BE2C (cell line): ENCODE measurements around the gene TAF6L.

Experiments
- DNase-seq: peaks from one replicate; pipeline ENCODE4 v3.0.0-alpha.2; 2020
- H3K27me3 ChIP-seq: fragments of 250-450 bp; sonication (Bioruptor Pico); 2 replicates; pipeline ENCODE4 v1.5.1; 2020; ENCODE audit warnings: mild to moderate bottlenecking
- H3K36me3 ChIP-seq: fragments of 250-450 bp; sonication (Bioruptor Pico); 2 replicates; pipeline ENCODE4 v1.5.1; 2020; ENCODE audit warnings: mild to moderate bottlenecking
- H3K4me1 ChIP-seq: fragments of 250-450 bp; sonication (Bioruptor Pico); 2 replicates; pipeline ENCODE4 v1.5.1; 2020
- H3K4me3 ChIP-seq: 2 replicates; pipeline ENCODE4 v1.5.1; 2011; ENCODE audit warnings: low read depth, low read length
- H3K9me3 ChIP-seq: fragments of 250-450 bp; sonication (Bioruptor Pico); 2 replicates; pipeline ENCODE4 v1.5.1; 2020
- CTCF ChIP-seq: IDR thresholded peaks from 2 replicates; pipeline ENCODE4 v1.5.1; 2012; ENCODE audit warnings: mild to moderate bottlenecking, low read depth, low read length

The TAF6L gene

GRCh38 chr11:62830904-62831519, 59.8 kb downstream of the TAF6L start:
- Histone ChIP-seq H3K36me3 (peaks cover 13% of the 10 kb centered on the region), H3K4me1 (no peaks in the 10 kb centered on the region), H3K9me3 (no peaks in the 10 kb centered on the region), H3K27me3 (no peaks in the 10 kb centered on the region), H3K4me3 (peak overlapping the region; percentile 67)
- peak; percentile 39 for DNase-seq
- no peak for TF ChIP-seq CTCF

DNA sequence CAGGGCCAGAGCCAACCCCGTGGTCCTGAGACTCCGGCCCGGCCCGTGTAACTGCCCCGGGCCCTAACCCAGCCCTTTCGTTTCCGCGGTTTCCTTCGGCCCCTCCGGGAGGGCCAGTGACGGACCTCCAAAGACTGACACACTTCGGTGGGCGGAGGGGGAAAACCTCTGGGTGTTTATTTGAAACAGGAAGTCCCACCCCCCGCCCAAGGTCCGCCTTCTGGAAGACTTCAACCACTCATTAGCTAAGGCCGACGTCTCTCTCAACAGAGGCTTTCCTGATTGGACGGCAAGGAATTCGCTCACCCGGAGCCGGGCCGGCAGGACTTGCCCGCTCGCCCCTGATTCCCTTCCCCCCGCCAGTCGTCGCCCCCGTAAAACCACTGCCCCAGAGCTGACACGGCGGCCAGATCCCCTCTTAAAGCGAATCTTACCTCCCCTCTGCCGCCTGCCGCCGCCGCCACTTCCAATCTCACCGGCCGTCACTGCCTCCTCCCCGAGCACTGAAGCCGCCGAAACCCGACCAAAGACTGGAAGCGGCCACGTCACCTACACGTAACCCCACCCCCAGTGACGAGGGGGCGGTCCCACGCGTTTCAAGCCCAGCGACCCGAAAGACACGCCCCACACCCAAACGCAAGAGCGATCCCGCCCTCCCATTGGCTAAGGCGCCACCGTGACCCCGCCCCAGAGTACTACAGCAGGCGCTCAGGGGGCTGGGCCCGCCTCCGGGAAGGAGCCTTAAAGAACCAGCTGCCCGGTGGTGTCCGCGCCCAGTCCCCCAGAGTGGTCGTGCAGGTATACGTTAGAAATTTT, 60.5 kb downstream of the TAF6L start, which contains the start of gene STX5:
Gene STX5, minus strand, starts transcription at position 532 of the 816 bp plus-strand sequence. CDS start 808 bp downstream, outside the sequence.
- H3K9me3 ChIP-seq, result no peaks in the 10 kb centered on the region
- H3K4me1 ChIP-seq, result no peaks in the 10 kb centered on the region
- H3K27me3 ChIP-seq, result no peaks in the 10 kb centered on the region
- TF ChIP-seq CTCF, result no peak
- H3K4me3 ChIP-seq, result peak within 1 kb of the TSS; percentile 67
- peak; percentile 96 for DNase-seq
- H3K36me3 ChIP-seq, result peaks cover 19% of the 10 kb centered on the region

- H3K36me3 ChIP-seq, result peaks cover 21% of the 10 kb centered on the region
- TF ChIP-seq CTCF, result no peak
- H3K4me3 ChIP-seq, result peak within 1 kb of the TSS; percentile 67
- no peaks in the 10 kb centered on the region for H3K27me3 ChIP-seq
- peak; percentile 19 for DNase-seq
- H3K9me3 ChIP-seq, result no peaks in the 10 kb centered on the region
- no peaks in the 10 kb centered on the region for H3K4me1 ChIP-seq
These were observed 61.4 kb downstream of the TAF6L start, which contains the start of gene TEX54 for GRCh38 chr11:62832336-62833234. TEX54 (minus strand) TSS chr11:62832841.

DNA sequence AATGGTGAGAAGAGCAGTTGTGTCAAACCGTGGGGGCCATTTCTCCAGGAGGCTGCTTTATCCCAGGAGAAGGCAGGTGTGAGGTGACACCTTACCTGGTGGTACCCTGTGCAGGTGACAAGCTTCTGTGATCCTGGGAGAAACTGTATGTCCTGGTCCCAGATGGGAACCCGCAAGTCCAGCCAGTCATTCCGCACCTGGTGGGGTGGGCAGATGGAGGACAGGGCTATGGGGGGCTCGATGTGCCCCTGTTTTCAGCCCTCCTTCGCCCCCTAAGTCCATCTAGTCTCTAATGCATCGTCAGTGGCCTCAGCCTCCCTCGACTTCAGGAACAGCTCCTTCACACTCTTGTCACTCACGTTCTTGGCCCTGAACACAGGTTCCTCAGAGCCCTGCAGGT, 64.1 kb downstream of the TAF6L start:
- Histone ChIP-seq H3K4me3 (no peak overlapping the region), H3K9me3 (no peaks in the 10 kb centered on the region), H3K36me3 (peaks cover 21% of the 10 kb centered on the region), H3K4me1 (no peaks in the 10 kb centered on the region), H3K27me3 (no peaks in the 10 kb centered on the region)
- no peak for TF ChIP-seq CTCF
- DNase-seq, result no peak
